ENCODE measurements around the gene CDH23. TPM values are rescaled to one million over a fixed set of nuclear protein-coding genes. Genes with fewer than 3 reads are reported as not detected.
A peak's percentile ranks its signal among the peaks of the same experiment; 100 is the strongest.

Gene CDH23
- total and polyA plus RNA-seq, 2 donors (not counting 1 experiment from before 2014, with no cell fraction given): 0.37 to 0.89 TPM

GRCh38 chr10:71692598-71693306 lies 296.0 kb downstream of the CDH23 start:
- ChIA-PET CTCF (interaction anchor here (1.2 to 11.1 kb wide), 10 partner anchors 18 to 376 kb away, joined by 3 to 199 read pairs (median 8); partner anchors contain the start of genes SLC29A3 and VSIR), POLR2A (interaction anchor here (0.6 kb wide), 1 partner anchor 186 kb away, joined by 3 read pairs; no protein-coding TSS in a partner anchor)
- no peaks in the 10 kb centered on the region for H4K20me1 ChIP-seq (ENCODE audit: control insufficient read depth, insufficient read depth, low read length, poor library complexity, severe bottlenecking)
- no peaks in the 10 kb centered on the region for H3K36me3 ChIP-seq (replicated peaks in 1 of 2; ENCODE audit: control extremely low read depth in 1 of 2, control insufficient read depth in 1 of 2, extremely low read depth in 1 of 2, insufficient read depth in 2 of 2, low read length in 1 of 2)
- H3K9ac ChIP-seq (ENCODE audit: low read length): no peak overlapping the region
- ATAC-seq (ENCODE audit: low read depth) (no peak), DNase-seq (no peak)
- peaks cover 39 to 45% of the 10 kb centered on the region in 2 donors for H3K4me1 ChIP-seq (ENCODE audit: control insufficient read depth in 2 of 2, insufficient read depth in 2 of 2, low read length in 2 of 2)
- H3K4me2 ChIP-seq (replicated peaks; ENCODE audit: low read depth, low read length, poor library complexity, severe bottlenecking): no peak overlapping the region
- H3K9me3 ChIP-seq (ENCODE audit: control extremely low read depth in 1 of 3, control insufficient read depth in 2 of 3, insufficient read depth in 1 of 3, low read length in 2 of 3): peaks cover 0 to 41% (median 7%) of the 10 kb centered on the region in 3 donors
- no peak overlapping the region for H2AFZ ChIP-seq (ENCODE audit: insufficient read depth, low read depth, low read length, poor library complexity, severe bottlenecking)
- no peaks in the 10 kb centered on the region for H3K79me2 ChIP-seq (ENCODE audit: control insufficient read depth, insufficient read depth, low read length)
- H3K9me3 Mint-ChIP-seq (ENCODE audit: insufficient read depth): no peaks in the 10 kb centered on the region
- no peak overlapping the region for H3K27ac Mint-ChIP-seq
- no peak for TF ChIP-seq EZH2 (IDR thresholded peaks at IDR 0.05; ENCODE audit: borderline replicate concordance, insufficient read depth, low read depth, low read length, poor library complexity, severe bottlenecking)
- no peak for TF ChIP-seq CTCF (IDR thresholded peaks at IDR 0.05)
- intact Hi-C loops (cut with micrococcal nuclease): loop anchor here (5.0 to 10.0 kb wide), 4 partner anchors 48 to 1548 kb away; partner anchors contain the start of gene TYSND1
- no peaks in the 10 kb centered on the region for H3K27me3 ChIP-seq (replicated peaks in 1 of 4; ENCODE audit: control extremely low read depth in 1 of 4, control insufficient read depth in 3 of 4, insufficient read depth in 4 of 4, low read length in 3 of 4)
- H3K4me1 Mint-ChIP-seq: peaks cover 46% of the 10 kb centered on the region
- no peaks in the 10 kb centered on the region for H3K27me3 Mint-ChIP-seq
- H3K27ac ChIP-seq (ENCODE audit: low read length in 2 of 2): no peak overlapping the region
- 61% methylated on average over 3 of the region's 7 CpGs for WGBS (ENCODE audit: insufficient coverage)
- no peak overlapping the region for H3K4me3 ChIP-seq (ENCODE audit: control extremely low read depth in 1 of 5, extremely low read depth in 1 of 5, insufficient read depth in 1 of 5, low read depth in 2 of 5, low read length in 4 of 5)
- no peak overlapping the region for H3K4me3 Mint-ChIP-seq

- Histone ChIP-seq H3K4me2 (replicated peaks; ENCODE audit: low read depth, low read length, poor library complexity, severe bottlenecking) (peak overlapping the region; percentile 76), H3K36me3 (replicated peaks in 1 of 2; ENCODE audit: control extremely low read depth in 1 of 2, control insufficient read depth in 1 of 2, extremely low read depth in 1 of 2, insufficient read depth in 2 of 2, low read length in 1 of 2) (no peaks in the 10 kb centered on the region), H3K4me1 (ENCODE audit: control insufficient read depth in 2 of 2, insufficient read depth in 2 of 2, low read length in 2 of 2) (peaks cover 39 to 49% of the 10 kb centered on the region in 2 donors), H3K27ac (ENCODE audit: low read length in 2 of 2) (peak overlapping the region; percentile 18 to 39), H3K27me3 (replicated peaks in 1 of 4; ENCODE audit: control extremely low read depth in 1 of 4, control insufficient read depth in 3 of 4, insufficient read depth in 4 of 4, low read length in 3 of 4) (no peaks in the 10 kb centered on the region), H3K9ac (ENCODE audit: low read length) (peak overlapping the region; percentile 3), H3K9me3 (ENCODE audit: control extremely low read depth in 1 of 3, control insufficient read depth in 2 of 3, insufficient read depth in 1 of 3, low read length in 2 of 3) (peaks cover 0 to 35% (median 3%) of the 10 kb centered on the region in 3 donors), H2AFZ (ENCODE audit: insufficient read depth, low read depth, low read length, poor library complexity, severe bottlenecking) (no peak overlapping the region), H3K79me2 (ENCODE audit: control insufficient read depth, insufficient read depth, low read length) (no peaks in the 10 kb centered on the region), H3K4me3 (ENCODE audit: control extremely low read depth in 1 of 5, extremely low read depth in 1 of 5, insufficient read depth in 1 of 5, low read depth in 2 of 5, low read length in 4 of 5) (peak overlapping the region in 1 of 5 experiments; percentile 35), H4K20me1 (ENCODE audit: control insufficient read depth, insufficient read depth, low read length, poor library complexity, severe bottlenecking) (no peaks in the 10 kb centered on the region)
- no peaks in the 10 kb centered on the region for H3K9me3 Mint-ChIP-seq (ENCODE audit: insufficient read depth)
- ATAC-seq (ENCODE audit: low read depth) (no peak), DNase-seq (no peak)
- no peaks in the 10 kb centered on the region for H3K27me3 Mint-ChIP-seq
- ChIA-PET POLR2A (interaction anchor here (0.6 to 2.2 kb wide), 3 partner anchors 17 to 186 kb away, joined by 3 to 11 read pairs (median 4); partner anchors contain the start of gene VSIR), CTCF (interaction anchor here (1.1 to 11.1 kb wide), 15 partner anchors 8 to 376 kb away, joined by 3 to 199 read pairs (median 5); partner anchors contain the start of genes SLC29A3 and VSIR)
- peak overlapping the region; percentile 53 for H3K4me3 Mint-ChIP-seq
- peak overlapping the region; percentile 68 for H3K27ac Mint-ChIP-seq
- TF ChIP-seq CTCF (IDR thresholded peaks at IDR 0.05): no peak
- TF ChIP-seq EZH2 (IDR thresholded peaks at IDR 0.05; ENCODE audit: borderline replicate concordance, insufficient read depth, low read depth, low read length, poor library complexity, severe bottlenecking): no peak
- WGBS (ENCODE audit: insufficient coverage): no CpG with 5 or more reads among the region's 5 CpGs
- intact Hi-C loops (cut with micrococcal nuclease): loop anchor here (5.0 to 10.0 kb wide), 4 partner anchors 49 to 1549 kb away; partner anchors contain the start of gene TYSND1
- peaks cover 49% of the 10 kb centered on the region for H3K4me1 Mint-ChIP-seq
Measured at GRCh38 chr10:71693377-71693776, 296.7 kb downstream of the CDH23 start.
